SHP77 treated with DMSO at 0.1 percent for 48 hours (cell line): ENCODE measurements around the gene NFIX.

ENCODE experiments used
- DNase-seq: peaks from one replicate; lab custom pipeline; 2025; lab: John Stamatoyannopoulos, UW

The NFIX gene

DNA sequence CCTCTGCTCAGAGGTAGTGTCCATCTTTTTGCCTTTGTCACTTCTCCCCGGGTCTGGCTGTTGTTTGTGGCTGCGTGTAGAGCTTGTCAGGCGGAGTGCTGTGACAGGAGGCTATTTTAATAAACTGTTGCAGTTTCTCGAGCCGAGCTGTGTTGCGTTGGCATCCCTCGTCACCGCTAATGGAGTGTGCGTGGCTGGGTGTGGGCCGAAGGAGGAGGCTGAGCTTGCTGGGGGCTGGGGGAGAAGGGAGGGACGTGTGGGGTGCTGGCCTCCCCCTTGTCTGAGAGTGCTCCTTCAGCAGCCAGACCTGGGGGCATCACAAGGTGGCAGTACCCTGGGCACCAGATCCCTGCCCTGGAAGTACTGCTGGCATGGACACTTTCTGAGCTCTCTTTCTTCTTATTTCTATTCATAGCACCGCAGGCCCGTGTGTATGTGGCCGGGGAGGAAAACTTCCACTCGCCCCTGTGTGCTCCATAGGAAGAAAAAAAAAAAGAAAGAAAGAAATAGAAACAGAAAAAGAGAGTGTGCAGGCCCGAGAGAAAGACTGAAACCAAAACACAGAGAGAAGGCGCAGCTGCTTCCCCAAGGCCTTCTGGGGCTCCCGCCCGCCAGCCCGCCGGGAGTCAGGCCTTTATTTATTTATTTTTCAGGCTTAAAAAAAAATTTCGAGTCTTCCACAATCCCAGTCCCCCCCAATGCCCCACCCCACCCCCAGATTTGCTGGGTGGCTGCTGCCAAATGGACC lies 27.0 kb downstream of the NFIX start:
- no peak for DNase-seq

DNA sequence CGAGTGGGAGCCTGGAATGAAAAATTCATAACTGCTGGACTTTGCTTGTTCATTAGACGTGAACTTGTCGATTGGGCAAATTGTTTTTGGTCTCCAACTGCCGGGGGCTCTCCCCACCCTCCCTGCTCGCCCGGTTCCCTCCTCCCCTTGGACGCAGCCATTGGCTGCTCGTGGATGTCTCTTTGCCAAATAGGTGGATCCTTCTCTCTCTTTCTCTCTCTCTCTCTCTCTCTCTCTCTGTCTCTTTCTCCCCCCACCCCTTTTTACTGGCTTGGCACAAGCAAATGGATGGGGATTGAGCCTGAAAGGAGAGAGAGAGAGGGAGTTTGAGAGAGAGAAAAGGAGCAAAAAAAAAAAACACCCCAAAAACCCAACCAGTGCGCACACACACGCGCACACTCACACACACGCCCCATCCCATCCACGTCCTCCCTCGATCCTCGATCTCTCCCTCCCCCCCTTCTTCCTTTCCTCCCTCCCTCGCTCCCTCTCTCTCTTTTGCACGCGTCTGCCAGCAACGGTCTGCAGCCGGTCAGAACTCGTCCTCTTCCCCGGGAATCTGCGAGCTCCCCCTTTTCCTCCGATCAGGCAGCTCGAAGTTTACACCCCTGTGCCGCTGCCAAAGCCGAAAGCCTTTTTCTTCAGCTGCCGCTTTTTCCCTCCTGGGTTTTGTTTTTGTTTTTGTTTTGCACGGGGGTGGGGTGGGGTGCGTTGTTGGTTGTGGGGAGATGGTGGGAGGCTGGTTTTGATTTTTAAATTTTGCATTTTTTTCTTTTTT lies 27.8 kb downstream of the NFIX start:
- DNase-seq = no peak

DNA sequence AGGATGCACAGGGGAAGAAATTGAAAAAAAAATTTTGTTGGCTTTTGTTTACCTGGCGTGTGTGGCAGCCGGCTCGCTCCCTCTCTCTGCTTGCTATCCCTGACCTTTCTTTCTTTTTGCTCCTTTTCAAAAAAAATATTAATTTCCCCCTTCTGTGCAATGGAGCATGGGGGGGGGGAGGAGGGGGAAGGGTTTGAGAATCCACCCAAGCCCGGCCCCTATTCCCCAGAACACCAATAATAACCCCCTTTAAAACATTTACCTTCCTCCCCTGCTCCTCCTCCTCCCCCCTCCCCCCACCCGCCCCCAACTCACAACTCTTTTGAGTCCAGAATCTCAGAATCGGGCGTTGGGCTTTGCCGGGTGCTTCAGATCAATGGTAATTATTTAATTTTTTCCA lies 28.4 kb downstream of the NFIX start:
- no peak for DNase-seq

DNA sequence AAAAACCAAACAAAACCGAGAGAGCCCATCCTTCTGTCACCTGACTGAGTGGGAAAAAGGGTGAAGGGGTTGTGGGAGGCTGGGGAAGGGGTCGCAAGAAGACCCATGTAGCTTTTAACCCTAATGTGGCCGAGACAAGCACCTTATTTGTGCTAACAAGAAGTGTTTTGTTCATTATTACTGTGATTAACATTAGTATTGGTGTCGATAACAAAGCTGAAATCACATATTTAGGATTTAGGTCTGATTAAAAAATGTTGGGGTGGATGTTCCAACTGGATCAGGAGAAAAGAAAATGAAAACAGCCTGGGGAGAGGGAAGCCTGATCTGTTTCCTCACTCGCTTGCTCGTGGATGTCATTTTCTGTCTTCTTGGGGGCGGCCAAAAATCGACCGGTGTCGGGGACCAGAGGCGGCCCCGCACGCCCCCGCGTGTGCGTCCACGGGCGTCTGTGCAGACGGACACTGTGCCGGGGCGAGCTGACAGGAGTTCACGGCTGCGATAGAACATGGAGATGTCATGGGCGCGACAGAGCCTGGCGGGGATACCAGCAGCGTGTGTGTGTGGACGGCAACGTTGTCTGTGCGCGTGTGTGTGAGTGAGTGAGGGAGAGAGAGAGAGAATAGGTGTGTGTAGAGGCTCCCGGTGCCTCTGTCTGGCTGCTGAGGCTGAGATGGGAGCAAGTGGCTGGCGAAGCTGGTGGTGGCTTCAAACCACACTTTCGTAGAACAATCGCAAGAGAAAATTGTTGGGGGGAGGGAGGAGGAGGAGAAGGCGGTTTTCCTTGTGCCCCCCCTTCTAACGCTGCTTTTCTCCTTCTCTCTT lies 29.1 kb downstream of the NFIX start:
- no peak for DNase-seq

DNA sequence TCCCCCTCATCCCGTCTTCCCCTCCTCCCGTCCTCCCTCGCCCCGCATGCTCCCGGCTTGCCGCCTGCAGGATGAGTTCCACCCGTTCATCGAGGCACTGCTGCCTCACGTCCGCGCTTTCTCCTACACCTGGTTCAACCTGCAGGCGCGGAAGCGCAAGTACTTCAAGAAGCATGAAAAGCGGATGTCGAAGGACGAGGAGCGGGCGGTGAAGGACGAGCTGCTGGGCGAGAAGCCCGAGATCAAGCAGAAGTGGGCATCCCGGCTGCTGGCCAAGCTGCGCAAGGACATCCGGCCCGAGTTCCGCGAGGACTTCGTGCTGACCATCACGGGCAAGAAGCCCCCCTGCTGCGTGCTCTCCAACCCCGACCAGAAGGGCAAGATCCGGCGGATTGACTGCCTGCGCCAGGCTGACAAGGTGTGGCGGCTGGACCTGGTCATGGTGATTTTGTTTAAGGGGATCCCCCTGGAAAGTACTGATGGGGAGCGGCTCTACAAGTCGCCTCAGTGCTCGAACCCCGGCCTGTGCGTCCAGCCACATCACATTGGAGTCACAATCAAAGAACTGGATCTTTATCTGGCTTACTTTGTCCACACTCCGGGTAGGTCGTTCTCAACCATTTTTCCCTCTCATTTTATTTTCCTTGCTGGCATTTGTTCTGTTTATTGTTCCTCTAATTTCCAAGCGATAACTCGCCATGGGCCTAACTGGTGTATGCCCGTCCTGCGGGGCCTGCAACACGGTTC lies 29.8 kb downstream of the NFIX start:
- DNase-seq = no peak

DNA sequence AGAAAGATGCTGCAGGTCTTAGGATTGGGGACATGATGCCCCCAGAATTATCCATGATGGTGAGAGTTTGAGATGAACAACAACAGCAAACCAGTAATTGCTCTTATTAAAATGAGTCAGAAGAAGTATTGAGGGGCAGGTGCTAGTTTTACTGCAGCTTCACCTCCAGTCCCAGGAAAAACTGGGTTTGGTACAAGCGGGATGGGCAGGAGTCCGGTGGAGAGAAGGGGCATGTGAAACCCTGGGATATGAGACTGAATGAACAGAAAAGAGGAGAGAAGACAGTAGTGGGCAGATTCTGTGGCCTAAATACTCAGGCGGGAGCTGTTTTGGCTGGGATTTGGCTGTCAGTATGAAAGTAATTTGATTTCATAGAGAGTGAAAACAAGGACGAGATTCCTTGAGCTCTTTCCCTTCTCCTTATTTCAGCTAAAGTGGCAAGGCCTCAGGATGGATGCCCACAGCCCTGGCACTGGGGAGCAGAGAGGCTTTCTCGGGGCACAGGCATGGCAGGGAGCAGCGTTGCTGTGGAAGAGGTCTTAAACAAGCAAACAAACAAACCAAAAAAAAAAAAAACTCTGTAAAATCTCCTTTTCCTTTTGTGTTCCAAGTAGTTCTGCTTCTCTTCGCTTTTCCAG lies 30.7 kb downstream of the NFIX start:
- no peak for DNase-seq

DNA sequence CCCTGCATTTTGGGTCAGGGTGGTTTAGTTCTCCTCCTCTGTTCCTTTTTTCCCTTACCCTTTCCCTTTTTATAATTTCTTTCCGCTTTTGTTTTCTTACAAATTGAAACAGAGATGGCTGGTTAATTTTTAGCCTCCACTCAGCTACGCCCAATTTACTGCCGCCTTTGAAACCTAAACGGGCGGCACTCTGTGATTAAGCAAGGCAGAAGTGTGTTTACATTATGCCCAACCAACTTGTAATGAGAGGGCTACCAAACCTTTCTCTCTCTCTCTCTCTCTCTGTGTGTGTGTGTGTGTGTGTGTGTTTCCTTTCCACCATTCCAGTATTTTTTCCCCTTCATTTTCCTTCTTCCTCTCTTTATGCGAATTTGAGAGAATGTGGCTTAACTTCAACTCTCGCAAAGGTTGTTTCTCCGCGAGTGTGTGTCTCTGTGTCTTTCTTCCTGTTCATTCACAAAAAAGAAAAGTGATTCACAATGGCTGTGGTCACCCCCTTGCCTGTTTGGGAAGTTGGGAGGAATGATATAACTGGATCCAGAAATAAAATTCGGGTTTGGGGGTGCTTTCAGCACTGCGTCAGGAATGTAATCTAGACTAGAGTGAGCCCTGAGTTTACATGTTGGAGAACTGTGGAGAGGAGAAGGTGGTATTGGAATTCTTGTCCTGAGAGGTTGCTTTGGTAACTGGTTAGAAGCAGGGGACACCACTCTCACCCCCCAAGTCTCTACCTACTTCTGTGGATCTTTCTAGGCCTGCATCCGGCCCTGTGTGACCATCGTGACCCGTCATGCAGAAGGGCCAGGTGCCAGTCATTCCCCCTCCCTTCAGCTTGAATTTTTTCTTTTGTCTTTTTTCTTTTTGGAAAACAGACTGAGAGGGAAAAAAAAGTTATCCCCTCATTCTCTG lies 31.4 kb downstream of the NFIX start:
- DNase-seq = no peak

DNA sequence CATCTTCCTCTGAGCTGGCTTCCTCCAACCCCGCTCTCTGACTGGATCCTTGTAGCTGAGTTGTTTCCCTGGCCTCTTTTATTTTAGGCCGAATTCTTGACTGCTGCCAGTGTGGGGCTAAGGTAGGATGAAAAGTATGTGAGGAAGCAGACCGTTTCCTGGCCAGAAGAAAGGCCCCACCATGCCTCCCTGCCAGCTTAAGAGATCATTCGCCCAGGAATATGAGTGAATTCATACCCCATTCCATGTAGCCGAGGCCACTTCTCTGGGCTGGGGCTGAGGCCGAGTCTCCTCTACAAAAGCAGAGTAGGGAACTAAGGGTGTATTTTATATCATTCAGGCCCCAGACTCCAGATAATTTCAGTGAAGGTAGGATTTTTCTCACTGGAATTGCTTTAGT lies 32.3 kb downstream of the NFIX start:
- DNase-seq = no peak

DNA sequence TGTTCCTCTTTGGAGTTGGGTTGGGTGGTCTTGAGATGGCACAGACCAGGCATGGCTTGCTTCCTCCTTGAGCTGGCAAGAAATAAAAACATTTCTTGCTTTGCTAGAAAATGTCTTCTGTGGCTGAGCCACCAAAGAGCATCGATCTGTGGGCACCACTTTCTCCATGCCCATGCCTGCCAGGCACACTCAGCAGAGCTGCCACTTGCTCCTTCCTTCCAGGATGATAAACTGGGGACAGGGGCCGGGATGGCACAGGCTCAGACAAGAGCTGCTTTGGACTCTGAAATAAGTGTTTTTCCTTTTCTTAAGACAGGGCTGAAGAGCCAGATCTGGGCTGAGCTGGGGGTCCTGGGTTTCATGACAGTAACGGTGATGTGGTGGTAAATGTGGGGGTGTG lies 32.8 kb downstream of the NFIX start:
- no peak for DNase-seq

DNA sequence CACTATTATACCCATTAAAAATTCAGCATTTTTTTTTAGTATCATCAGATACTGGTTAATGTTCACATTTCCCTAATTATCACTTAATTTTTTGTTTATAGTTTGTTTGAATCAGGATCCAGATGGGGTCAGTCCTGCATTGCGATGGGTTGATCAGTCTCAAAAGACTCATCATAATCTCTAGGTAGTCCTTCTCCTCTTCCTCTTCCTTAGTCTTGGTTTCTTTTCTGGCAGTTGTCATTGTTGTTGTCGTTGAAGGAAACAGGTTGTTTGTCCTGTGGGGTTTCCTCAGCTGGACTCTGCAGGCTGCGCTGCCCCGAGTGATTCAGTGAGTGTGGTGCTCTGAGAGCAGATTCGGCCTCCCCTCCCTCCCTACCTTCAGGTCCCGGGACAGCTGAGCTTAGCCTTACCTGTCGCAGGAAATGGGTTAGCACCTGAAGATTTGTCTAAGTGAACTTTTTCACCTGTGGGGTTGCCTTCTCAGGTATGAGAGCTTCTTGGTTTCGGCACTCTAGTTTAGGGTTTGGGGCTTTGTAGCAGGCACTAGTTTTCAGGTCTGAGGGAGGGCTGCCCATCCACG lies 34.1 kb downstream of the NFIX start:
- no peak for DNase-seq

DNA sequence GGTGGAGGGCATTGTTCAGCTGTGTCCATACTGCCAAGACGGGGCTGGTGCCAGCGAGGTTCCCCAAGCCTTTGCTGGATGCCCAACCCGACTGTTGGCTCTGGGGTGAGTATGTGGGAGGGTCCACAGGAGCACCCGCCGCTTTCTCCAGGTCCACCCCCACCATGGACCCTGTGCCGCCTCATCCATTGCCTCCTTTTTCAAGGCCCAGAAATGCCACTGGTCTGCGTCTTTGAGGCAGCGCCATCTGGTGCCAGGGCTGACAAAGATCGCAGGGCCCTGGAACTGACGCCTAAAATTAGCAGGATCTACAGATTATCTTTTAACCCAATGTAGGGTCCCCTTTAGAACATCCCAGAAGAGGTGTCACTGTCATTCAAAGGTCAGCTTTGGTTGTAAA lies 34.6 kb downstream of the NFIX start:
- DNase-seq = no peak

DNA sequence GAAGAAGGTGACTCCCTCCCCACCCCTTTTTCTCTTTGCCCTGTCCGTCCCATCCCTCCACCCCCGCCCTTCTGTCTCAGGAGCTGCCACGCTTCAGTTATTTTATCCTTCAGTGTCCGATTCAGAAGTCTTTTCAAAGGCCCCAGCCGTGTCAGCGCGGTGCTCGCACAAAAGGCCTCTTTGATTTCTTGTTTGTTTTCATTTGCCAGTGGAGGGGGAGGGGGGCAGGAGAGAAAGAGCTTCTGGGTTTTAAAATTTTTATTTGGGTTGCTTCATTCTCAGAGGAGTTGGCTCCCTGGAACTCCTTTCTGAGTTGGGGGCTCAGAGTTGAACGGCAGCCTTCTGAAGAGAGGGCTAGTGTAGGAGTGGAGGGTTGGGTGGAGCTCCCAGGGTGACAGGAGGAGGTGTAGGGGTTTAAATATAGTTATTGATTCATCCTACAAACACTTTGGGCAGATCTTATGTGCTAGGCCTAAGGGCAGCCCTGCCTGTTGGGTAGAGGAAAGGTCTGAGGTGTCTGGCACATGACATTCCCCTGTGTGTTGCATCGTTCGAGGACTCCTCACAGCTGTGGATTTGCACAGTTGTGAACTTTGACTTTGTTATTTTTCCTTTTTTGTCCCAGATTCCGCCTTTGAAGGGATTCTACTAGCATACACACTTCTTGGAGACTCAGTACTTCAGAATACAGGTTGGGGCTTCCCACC lies 36.8 kb downstream of the NFIX start:
- DNase-seq = no peak

DNA sequence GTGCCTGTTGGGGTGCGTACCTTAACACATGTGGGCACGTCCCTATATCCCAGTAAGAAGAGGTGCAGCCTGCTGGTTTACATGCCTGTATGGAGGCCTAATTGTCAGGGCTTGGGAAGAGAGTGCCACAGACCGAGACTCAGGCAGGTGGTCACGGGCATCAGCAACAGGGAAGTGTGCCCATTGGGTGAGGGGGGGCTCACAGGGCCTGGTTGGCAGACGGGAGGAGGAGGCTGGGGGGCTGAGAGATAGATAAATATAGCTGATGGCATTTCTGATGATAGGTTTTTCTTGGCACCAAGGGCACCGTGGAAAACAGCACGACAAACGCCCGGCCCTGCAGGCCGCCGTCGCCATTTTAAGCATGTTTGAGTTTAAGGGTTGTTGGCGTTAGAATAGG lies 37.6 kb downstream of the NFIX start:
- DNase-seq = no peak

DNA sequence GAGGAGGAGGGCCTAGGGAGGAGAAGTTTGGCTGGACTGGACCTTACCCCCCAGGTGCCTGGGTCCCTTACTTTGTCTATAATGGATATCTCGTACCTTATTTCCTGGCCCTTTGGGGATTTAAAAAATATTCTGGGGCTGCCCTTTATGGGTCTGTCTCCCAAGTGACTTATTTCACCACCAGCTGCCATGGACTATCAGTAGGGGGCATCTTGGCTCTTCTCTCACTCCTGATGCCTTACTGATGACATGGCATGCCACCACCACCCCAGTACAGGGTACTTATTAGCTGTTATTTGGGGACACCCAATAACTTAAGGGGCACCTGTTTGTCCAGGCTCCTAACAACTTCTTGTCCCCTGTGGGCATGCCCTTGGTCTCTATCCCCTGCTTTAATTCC lies 38.0 kb downstream of the NFIX start:
- DNase-seq = no peak

DNA sequence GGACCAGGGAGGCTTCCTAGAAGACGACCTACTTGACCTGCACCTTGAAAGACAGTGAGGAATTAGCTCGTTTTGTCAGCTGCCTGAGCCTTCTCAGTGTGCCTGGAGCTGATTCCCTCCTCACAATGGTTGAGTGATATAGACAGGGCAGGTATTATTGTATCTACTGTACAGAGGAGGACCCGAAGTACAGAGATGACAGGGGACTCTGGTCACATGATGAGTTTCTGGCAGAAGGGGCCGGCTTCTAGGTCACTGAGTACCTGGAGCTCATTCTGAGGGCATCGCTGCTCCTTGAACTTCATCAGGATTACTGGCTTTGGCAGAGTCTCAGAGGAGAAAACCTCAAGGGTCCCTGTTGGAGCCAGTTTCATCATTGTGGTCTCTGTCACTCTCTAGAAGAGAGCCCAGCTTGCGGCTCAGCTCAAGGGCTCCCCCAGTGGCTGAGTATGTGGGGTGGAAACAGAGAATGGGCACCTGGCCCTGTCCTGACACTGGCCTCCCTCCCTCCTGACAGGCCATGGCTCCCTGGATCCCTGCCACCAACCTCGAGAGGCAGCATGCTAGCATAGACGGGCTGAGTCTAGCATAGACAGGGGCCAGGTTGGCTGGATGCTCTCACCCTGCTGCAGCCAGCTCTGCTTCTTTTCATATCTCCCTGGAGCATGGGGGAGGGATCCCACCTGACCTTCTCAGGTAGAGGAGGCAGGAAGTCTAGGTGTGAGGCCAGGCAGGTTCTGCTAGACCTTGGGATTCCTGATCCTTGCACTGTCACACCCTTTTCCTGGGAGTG lies 38.7 kb downstream of the NFIX start:
- DNase-seq = peak; percentile 14

DNA sequence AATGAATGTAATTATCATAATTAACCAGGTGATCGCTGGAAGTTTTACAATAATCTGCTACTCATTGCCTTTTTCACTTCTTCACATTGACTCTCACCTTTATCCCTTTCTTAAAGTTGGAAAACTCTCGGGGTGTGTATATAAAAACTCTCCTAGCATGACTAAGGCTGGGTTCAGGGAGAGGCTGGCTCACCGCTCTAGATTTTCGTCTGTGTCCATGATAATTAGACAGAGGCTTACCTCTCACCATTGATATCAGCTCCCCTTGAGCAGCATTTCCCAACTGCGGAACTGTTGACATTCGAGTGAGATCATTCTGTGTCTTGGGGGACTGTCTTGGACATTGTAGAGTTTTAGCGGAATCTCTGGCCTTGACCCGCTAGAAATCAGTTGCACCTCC lies 39.4 kb downstream of the NFIX start:
- no peak for DNase-seq

DNA sequence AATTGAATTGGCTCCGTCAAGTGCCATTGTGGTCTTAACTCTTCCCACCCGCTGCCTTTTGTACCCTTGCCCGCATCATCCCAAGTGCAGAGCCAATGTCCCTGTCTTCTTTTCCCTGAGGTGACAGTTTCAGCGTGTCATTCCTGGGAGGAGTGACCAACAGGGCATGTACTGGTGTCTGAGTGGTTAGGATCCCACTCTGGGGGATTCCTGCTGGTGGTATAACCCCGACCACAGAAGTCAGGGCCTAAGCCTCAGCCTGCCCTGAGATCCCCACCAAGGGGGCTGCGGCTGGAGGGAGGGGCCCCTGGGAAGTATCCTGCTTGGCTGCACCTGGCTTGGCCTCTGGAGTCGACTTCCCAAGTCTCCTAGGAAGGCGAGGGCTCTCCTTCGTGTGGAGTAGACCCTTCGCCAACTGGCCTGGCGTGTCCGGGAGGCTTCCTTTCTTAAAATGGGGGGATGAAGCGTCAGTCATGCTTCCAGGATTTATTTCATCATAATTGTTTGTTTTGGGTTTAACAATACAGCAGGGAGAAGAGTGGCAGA lies 40.6 kb downstream of the NFIX start:
- no peak for DNase-seq

DNA sequence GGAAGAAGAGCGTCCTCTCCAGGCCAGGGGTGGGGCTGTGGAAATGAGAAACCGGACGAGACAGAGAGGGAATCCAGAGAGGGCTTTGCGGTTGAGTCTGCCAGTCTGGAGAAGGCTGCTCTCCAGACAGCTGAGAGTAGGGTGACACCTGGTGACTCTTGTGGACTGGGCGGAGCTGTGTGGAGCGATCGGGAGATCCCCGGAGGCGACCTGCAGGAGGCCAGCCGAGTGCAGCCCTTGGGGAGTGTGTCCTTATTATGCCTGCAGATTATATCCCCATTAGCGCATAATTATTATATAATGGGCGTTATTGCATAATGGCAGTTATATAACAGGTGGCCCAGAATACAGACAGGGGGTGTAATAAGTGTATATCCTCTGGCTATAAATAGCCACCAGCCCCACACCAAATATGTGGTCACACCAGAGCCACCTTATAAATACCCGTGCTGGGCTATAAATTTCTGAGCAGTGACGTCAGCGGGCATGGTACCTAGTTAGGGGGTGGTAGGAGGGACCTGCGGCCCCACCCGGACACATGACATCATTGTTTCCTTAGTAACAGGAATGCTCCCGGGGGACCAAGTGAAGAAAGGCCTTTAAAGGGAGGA lies 41.2 kb downstream of the NFIX start:
- DNase-seq = peak; percentile 58
